ENCODE results near the gene CRYBG1. TPM values are rescaled to one million over a fixed set of nuclear protein-coding genes. Genes with fewer than 3 reads are reported as not detected.

CRYBG1 gene
- total and polyA plus RNA-seq, 2 donors (not counting 3 experiments of a cell fraction or from before 2014, with no cell fraction given) = 4.1 to 30.1 TPM

DNA sequence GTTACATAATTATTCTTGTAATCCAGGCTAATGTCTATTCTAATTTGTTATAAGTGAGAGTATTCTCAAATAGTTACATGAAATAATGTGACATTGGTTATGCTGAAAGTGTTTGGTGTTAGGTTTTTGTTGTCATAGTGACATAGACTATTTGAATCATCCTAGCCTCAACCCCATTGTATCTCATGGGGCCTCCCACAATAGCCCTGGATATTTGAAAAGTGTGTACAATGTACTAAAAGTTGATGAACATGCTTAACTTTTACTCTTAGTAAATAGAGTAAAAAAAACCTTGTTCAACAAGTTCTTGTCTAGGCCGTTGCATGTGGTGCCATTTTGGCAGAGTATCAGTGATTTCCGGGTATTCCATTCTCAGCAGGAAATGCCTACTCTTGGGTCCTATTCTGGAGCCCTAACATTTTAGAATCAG, 185.8 kb downstream of the CRYBG1 start:
- Histone ChIP-seq H3K9me1 (replicated peaks; ENCODE audit: control insufficient read depth, extremely low read depth, insufficient read depth, low read length) (no peaks in the 10 kb centered on the region), H4K20me1 (replicated peaks; ENCODE audit: control insufficient read depth, extremely low read depth, insufficient read depth, low read length) (no peaks in the 10 kb centered on the region), H3K4me3 (replicated peaks in 1 of 3; ENCODE audit: insufficient read depth in 1 of 3, low read depth in 1 of 3, low read length in 3 of 3) (peak overlapping the region in 1 of 3 experiments; percentile 10), H3K9ac (replicated peaks; ENCODE audit: extremely low read depth, insufficient read depth, low read length) (peak overlapping the region; percentile 20), H3K27me3 (ENCODE audit: control insufficient read depth in 2 of 2, insufficient read depth in 2 of 2, low read length in 2 of 2) (no peaks in the 10 kb centered on the region), H3K9me3 (replicated peaks; ENCODE audit: control insufficient read depth, insufficient read depth, low read length) (no peaks in the 10 kb centered on the region), H3K27ac (ENCODE audit: insufficient read depth, low read depth, low read length) (peak overlapping the region; percentile 99), H3K79me2 (ENCODE audit: control insufficient read depth, insufficient read depth, low read length) (no peaks in the 10 kb centered on the region), H3K4me1 (ENCODE audit: control insufficient read depth, extremely low read depth, insufficient read depth, low read length) (peaks cover 29% of the 10 kb centered on the region), H2AFZ (ENCODE audit: low read depth, low read length) (peak overlapping the region; percentile 23), H3K4me2 (ENCODE audit: insufficient read depth, low read length) (peak overlapping the region; percentile 65), H3K36me3 (ENCODE audit: control insufficient read depth in 2 of 2, extremely low read depth in 1 of 2, insufficient read depth in 2 of 2, low read length in 2 of 2) (no peaks in the 10 kb centered on the region)
- DNase-seq (ENCODE audit: low read depth, low spot score) (no peak), FAIRE-seq (no peak)
- no TSS peak for BruUV-seq (replicated peaks)
- intact Hi-C loops (cut with micrococcal nuclease) (loop anchor here (1.0 to 2.0 kb wide), 2 partner anchors 16 to 221 kb away; partner anchors contain the start of gene ATG5), dilution Hi-C loops (cut with MboI; ENCODE audit: extremely low pct_ligation_motif_present, low sequenced_read_pairs) (no loop called here)
- CTCF ChIA-PET = interaction anchor here (0.6 to 2.7 kb wide), 8 partner anchors 9 to 36 kb away, joined by 3 to 24 read pairs (median 4); no protein-coding TSS in a partner anchor
- POLR2A ChIA-PET = interaction anchor here (0.6 kb wide), 1 partner anchor 25 kb away, joined by 3 read pairs; no protein-coding TSS in a partner anchor
- TF ChIP-seq POLR2AphosphoS5 (IDR thresholded peaks at IDR 0.05; ENCODE audit: insufficient read depth, low read depth, low read length) = no peak
- TF ChIP-seq MYC (IDR thresholded peaks at IDR 0.05; ENCODE audit: low read depth, low read length) = no peak
- peak; percentile 33 for TF ChIP-seq POLR2A (IDR thresholded peaks at IDR 0.05; ENCODE audit: low read depth, low read length)
- TF ChIP-seq FOS (IDR thresholded peaks at IDR 0.05; ENCODE audit: borderline replicate concordance, insufficient read depth, low read length) = no peak
- no peak for TF ChIP-seq JUN (IDR thresholded peaks at IDR 0.05; ENCODE audit: borderline replicate concordance, insufficient read depth, insufficient read length, low read depth)

DNA sequence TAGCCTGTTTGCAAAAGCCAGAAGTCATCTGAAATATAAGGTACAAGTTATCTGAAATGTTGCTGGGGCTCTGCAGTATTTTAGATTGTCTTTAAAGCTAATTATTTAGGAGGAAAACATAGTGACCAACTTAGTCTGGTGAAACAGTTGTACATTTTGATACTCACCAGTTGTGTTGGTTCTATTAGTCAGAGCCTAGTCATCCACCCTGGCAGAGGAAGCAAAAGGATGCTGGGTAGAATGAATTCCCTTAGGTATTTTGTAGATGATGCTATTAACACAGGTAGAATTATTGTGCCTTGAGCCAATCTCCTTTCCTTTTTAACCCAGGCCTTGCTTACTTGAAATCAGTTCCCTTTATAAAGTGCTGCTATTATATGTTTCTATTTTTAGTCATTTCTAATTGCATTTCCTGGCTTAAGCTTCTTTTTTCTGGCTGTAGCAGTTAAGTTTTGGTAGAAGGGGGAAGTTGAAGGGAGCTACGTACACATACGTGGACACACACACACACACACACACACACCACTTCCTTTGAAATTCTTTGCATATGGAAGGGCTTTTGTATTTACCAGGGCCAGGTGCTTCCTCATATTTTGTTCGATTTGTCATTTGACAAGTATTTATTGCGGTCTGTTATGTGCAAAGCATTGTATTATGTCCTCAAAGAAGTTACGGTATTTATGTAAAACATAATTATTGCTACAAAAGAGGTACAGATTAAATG, 186.3 kb downstream of the CRYBG1 start:
- dilution Hi-C loops (cut with MboI; ENCODE audit: extremely low pct_ligation_motif_present, low sequenced_read_pairs) = no loop called here
- Histone ChIP-seq H3K9me3 (replicated peaks; ENCODE audit: control insufficient read depth, insufficient read depth, low read length) (no peaks in the 10 kb centered on the region), H3K36me3 (ENCODE audit: control insufficient read depth in 2 of 2, extremely low read depth in 1 of 2, insufficient read depth in 2 of 2, low read length in 2 of 2) (no peaks in the 10 kb centered on the region), H3K9ac (replicated peaks; ENCODE audit: extremely low read depth, insufficient read depth, low read length) (peak overlapping the region; percentile 20), H3K27ac (ENCODE audit: insufficient read depth, low read depth, low read length) (peak overlapping the region; percentile 99), H3K79me2 (ENCODE audit: control insufficient read depth, insufficient read depth, low read length) (no peaks in the 10 kb centered on the region), H3K9me1 (replicated peaks; ENCODE audit: control insufficient read depth, extremely low read depth, insufficient read depth, low read length) (no peaks in the 10 kb centered on the region), H3K27me3 (ENCODE audit: control insufficient read depth in 2 of 2, insufficient read depth in 2 of 2, low read length in 2 of 2) (no peaks in the 10 kb centered on the region), H3K4me2 (ENCODE audit: insufficient read depth, low read length) (peak overlapping the region; percentile 65), H4K20me1 (replicated peaks; ENCODE audit: control insufficient read depth, extremely low read depth, insufficient read depth, low read length) (no peaks in the 10 kb centered on the region), H3K4me1 (ENCODE audit: control insufficient read depth, extremely low read depth, insufficient read depth, low read length) (peaks cover 29% of the 10 kb centered on the region), H2AFZ (ENCODE audit: low read depth, low read length) (peak overlapping the region; percentile 23), H3K4me3 (replicated peaks in 1 of 3; ENCODE audit: insufficient read depth in 1 of 3, low read depth in 1 of 3, low read length in 3 of 3) (peak overlapping the region in 1 of 3 experiments; percentile 10)
- ChIA-PET POLR2A (interaction anchor here (0.6 kb wide), 1 partner anchor 25 kb away, joined by 3 read pairs; no protein-coding TSS in a partner anchor), CTCF (interaction anchor here (1.0 to 2.7 kb wide), 7 partner anchors 9 to 37 kb away, joined by 3 to 24 read pairs (median 4); no protein-coding TSS in a partner anchor)
- FAIRE-seq (peak; percentile 80), DNase-seq (ENCODE audit: low read depth, low spot score) (peak; percentile 94)
- intact Hi-C loops (cut with micrococcal nuclease) = loop anchor here (1.0 to 2.0 kb wide), 5 partner anchors 17 to 1087 kb away; partner anchors contain the start of gene ATG5
- TSS peak; percentile 90 for BruUV-seq (replicated peaks)
- TF ChIP-seq POLR2AphosphoS5 (IDR thresholded peaks at IDR 0.05; ENCODE audit: insufficient read depth, low read depth, low read length) (peak; percentile 61), POLR2A (IDR thresholded peaks at IDR 0.05; ENCODE audit: low read depth, low read length) (peak; percentile 30), MYC (IDR thresholded peaks at IDR 0.05; ENCODE audit: low read depth, low read length) (no peak), FOS (IDR thresholded peaks at IDR 0.05; ENCODE audit: borderline replicate concordance, insufficient read depth, low read length) (peak; percentile 91), JUN (IDR thresholded peaks at IDR 0.05; ENCODE audit: borderline replicate concordance, insufficient read depth, insufficient read length, low read depth) (peak; percentile 70), EZH2 (IDR thresholded peaks at IDR 0.05; ENCODE audit: borderline replicate concordance, low read depth, low read length, severe bottlenecking) (no peak), GATA2 (IDR thresholded peaks at IDR 0.05; ENCODE audit: insufficient read depth, insufficient read length, low read depth, low read length) (no peak)
- TF ChIP-seq, protein P1, sequence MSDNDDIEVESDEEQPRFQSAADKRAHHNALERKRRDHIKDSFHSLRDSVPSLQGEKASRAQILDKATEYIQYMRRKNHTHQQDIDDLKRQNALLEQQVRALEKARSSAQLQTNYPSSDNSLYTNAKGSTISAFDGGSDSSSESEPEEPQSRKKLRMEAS (IDR thresholded peaks at IDR 0.05; ENCODE audit: insufficient read depth, insufficient read length) = no peak
- TF ChIP-seq, protein P2, sequence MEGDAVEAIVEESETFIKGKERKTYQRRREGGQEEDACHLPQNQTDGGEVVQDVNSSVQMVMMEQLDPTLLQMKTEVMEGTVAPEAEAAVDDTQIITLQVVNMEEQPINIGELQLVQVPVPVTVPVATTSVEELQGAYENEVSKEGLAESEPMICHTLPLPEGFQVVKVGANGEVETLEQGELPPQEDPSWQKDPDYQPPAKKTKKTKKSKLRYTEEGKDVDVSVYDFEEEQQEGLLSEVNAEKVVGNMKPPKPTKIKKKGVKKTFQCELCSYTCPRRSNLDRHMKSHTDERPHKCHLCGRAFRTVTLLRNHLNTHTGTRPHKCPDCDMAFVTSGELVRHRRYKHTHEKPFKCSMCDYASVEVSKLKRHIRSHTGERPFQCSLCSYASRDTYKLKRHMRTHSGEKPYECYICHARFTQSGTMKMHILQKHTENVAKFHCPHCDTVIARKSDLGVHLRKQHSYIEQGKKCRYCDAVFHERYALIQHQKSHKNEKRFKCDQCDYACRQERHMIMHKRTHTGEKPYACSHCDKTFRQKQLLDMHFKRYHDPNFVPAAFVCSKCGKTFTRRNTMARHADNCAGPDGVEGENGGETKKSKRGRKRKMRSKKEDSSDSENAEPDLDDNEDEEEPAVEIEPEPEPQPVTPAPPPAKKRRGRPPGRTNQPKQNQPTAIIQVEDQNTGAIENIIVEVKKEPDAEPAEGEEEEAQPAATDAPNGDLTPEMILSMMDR (IDR thresholded peaks at IDR 0.05; ENCODE audit: extremely low read depth in 1 of 2, insufficient read depth in 1 of 2, low read depth in 1 of 2, low read length in 2 of 2) = no peak
